DMS153 (cell line): ENCODE data around the gene SERGEF.

ENCODE experiments used
- DNase-seq: peaks from one replicate; lab custom pipeline; 2025; lab: John Stamatoyannopoulos, UW

SERGEF gene

GRCh38 chr11:17859552-17859951 lies 153.3 kb downstream of the SERGEF start:
- no peak for DNase-seq

- DNase-seq = no peak
These were observed 157.1 kb downstream of the SERGEF start for GRCh38 chr11:17855531-17856290.

GRCh38 chr11:17853280-17853679 lies 159.6 kb downstream of the SERGEF start:
- DNase-seq = no peak

- DNase-seq = no peak
These were observed 160.6 kb downstream of the SERGEF start for GRCh38 chr11:17852246-17852645.

- DNase-seq = no peak
These were observed 161.2 kb downstream of the SERGEF start for GRCh38 chr11:17851697-17852096.

GRCh38 chr11:17850336-17850735 lies 162.5 kb downstream of the SERGEF start:
- no peak for DNase-seq

- no peak for DNase-seq
These were observed 164.1 kb downstream of the SERGEF start for GRCh38 chr11:17848715-17849114.

- DNase-seq = no peak
These were observed 165.9 kb downstream of the SERGEF start for GRCh38 chr11:17846852-17847453.

- no peak for DNase-seq
These were observed 167.4 kb downstream of the SERGEF start for GRCh38 chr11:17845431-17845881.

- peak; percentile 7 for DNase-seq
These were observed 172.7 kb downstream of the SERGEF start for GRCh38 chr11:17840101-17840548.

GRCh38 chr11:17839450-17839849 lies 173.4 kb downstream of the SERGEF start:
- DNase-seq = no peak

GRCh38 chr11:17838102-17838501 lies 174.7 kb downstream of the SERGEF start:
- DNase-seq = no peak

GRCh38 chr11:17831883-17832282 lies 181.0 kb downstream of the SERGEF start:
- no peak for DNase-seq

GRCh38 chr11:17831228-17831627 lies 181.6 kb downstream of the SERGEF start:
- DNase-seq = no peak

GRCh38 chr11:17828311-17828751 lies 184.5 kb downstream of the SERGEF start:
- no peak for DNase-seq

GRCh38 chr11:17827006-17827405 lies 185.8 kb downstream of the SERGEF start:
- peak; percentile 4 for DNase-seq

GRCh38 chr11:17822401-17822781 lies 190.5 kb downstream of the SERGEF start:
- no peak for DNase-seq

GRCh38 chr11:17821648-17822400 lies 191.0 kb downstream of the SERGEF start:
- no peak for DNase-seq

- DNase-seq = no peak
These were observed 196.5 kb downstream of the SERGEF start for GRCh38 chr11:17816232-17816931.

GRCh38 chr11:17814546-17814945 lies 198.3 kb downstream of the SERGEF start:
- no peak for DNase-seq

GRCh38 chr11:17813391-17814059 lies 199.3 kb downstream of the SERGEF start:
- DNase-seq = peak; percentile 0

- no peak for DNase-seq
These were observed 200.0 kb downstream of the SERGEF start for GRCh38 chr11:17812865-17813187.
